Measurements from ENCODE around the gene AFTPH. TPM values are rescaled to one million over a fixed set of nuclear protein-coding genes. Genes with fewer than 3 reads are reported as not detected.

The AFTPH gene
- total and polyA plus RNA-seq, 9 of the 15 experiments (the other 6 are each of a cell fraction or from before 2014, with no cell fraction given) = 8.0 to 26.2 (median 13.8) TPM

DNA sequence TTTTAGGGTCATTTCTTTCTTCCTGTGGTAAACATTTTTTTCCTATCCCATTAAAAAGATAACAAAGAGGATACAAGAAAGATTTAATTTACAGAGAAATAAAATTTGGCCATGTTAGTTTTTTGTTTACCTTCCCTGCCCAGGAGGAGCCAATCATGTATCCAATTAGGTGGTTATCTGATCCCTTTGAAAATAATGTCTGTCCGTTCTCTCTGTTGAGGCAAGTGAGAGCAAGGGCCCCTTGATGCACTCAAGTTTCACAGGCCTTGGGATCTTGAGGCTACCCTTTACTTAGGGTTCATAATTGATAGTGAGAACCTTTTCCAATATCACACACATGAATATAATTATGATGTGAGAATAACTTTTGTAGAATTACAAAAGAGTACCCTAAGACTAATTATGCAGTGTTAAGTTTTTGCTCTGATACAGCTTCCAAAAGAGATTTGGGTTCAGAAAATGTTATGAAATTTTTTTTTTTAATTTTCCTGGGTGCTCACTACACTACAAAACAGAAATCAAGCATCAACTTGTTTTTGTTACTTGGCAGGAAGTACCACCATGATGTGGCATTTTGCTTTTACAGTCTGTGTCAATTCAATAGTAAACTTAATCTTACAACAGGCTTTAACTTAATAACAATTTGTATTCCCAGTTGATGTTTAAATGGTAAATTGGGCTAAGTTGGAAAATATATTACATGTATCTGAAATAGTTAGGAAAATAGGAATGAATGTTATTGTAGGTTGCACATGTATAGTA, 42.0 kb downstream of the AFTPH start:
- 82% methylated on average over 1 of the region's 1 CpG for WGBS (ENCODE audit: insufficient coverage, low coverage, missing lambda C conversion rate)
- POLR2A ChIA-PET = interaction anchor here (0.8 to 1.2 kb wide), 3 partner anchors 41 to 426 kb away, joined by 3 read pairs; no protein-coding TSS in a partner anchor
- Histone ChIP-seq H2AFZ (ENCODE audit: low read depth, low read length) (no peak overlapping the region), H3K9me3 (replicated peaks; ENCODE audit: control insufficient read depth, insufficient read depth, low read depth, low read length) (no peaks in the 10 kb centered on the region), H3K4me2 (ENCODE audit: insufficient read depth, low read length) (no peak overlapping the region), H3K4me1 (replicated peaks in 1 of 2; ENCODE audit: control insufficient read depth in 2 of 2, insufficient read depth in 2 of 2, low read length in 2 of 2) (no peaks in the 10 kb centered on the region), H3K36me3 (ENCODE audit: control insufficient read depth, insufficient read depth, low read length) (peaks cover 6% of the 10 kb centered on the region), H3K79me2 (ENCODE audit: control insufficient read depth, insufficient read depth, low read length) (no peaks in the 10 kb centered on the region), H3K9me1 (ENCODE audit: control insufficient read depth, insufficient read depth, low read length) (no peaks in the 10 kb centered on the region), H4K20me1 (replicated peaks; ENCODE audit: control insufficient read depth, insufficient read depth, low read length) (no peaks in the 10 kb centered on the region), H3K27ac (ENCODE audit: extremely low read depth, low read depth, low read length) (no peak overlapping the region), H3K27me3 (ENCODE audit: control insufficient read depth in 2 of 2, insufficient read depth in 2 of 2, low read length in 2 of 2) (no peaks in the 10 kb centered on the region), H3K9ac (ENCODE audit: insufficient read depth in 1 of 2, low read depth in 2 of 2, low read length in 2 of 2) (no peak overlapping the region), H3K4me3 (no peak overlapping the region)
- DNase-seq (ENCODE audit: extremely low read depth in 1 of 4, low spot score in 3 of 4) (no peak), FAIRE-seq (peak; percentile 23), ATAC-seq (no peak)
- intact Hi-C loops (cut with micrococcal nuclease) (no loop called here), in situ Hi-C loops (cut with MboI) (no loop called here)
- no TSS peak for BruUV-seq (replicated peaks)
- CTCF ChIA-PET (ENCODE audit: low intra/inter-chr PET ratio) = no interaction called here
- TF ChIP-seq, protein P1, sequence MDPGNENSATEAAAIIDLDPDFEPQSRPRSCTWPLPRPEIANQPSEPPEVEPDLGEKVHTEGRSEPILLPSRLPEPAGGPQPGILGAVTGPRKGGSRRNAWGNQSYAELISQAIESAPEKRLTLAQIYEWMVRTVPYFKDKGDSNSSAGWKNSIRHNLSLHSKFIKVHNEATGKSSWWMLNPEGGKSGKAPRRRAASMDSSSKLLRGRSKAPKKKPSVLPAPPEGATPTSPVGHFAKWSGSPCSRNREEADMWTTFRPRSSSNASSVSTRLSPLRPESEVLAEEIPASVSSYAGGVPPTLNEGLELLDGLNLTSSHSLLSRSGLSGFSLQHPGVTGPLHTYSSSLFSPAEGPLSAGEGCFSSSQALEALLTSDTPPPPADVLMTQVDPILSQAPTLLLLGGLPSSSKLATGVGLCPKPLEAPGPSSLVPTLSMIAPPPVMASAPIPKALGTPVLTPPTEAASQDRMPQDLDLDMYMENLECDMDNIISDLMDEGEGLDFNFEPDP (CRISPR knock-in tag; IDR thresholded peaks at IDR 0.05) = no peak
- no peak for TF ChIP-seq TRIM25 (IDR thresholded peaks at IDR 0.05; ENCODE audit: borderline replicate concordance)
- TF ChIP-seq MEF2D (tag; conservative IDR thresholded peaks at IDR 0.05; ENCODE audit: low read depth) = no peak
- TF ChIP-seq, protein P2, sequence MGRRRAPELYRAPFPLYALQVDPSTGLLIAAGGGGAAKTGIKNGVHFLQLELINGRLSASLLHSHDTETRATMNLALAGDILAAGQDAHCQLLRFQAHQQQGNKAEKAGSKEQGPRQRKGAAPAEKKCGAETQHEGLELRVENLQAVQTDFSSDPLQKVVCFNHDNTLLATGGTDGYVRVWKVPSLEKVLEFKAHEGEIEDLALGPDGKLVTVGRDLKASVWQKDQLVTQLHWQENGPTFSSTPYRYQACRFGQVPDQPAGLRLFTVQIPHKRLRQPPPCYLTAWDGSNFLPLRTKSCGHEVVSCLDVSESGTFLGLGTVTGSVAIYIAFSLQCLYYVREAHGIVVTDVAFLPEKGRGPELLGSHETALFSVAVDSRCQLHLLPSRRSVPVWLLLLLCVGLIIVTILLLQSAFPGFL (CRISPR knock-in tag; IDR thresholded peaks at IDR 0.05) = no peak
- no peak for TF ChIP-seq DMBX1 (CRISPR knock-in tag; IDR thresholded peaks at IDR 0.05; ENCODE audit: borderline replicate concordance)
- TF ChIP-seq, protein P3, sequence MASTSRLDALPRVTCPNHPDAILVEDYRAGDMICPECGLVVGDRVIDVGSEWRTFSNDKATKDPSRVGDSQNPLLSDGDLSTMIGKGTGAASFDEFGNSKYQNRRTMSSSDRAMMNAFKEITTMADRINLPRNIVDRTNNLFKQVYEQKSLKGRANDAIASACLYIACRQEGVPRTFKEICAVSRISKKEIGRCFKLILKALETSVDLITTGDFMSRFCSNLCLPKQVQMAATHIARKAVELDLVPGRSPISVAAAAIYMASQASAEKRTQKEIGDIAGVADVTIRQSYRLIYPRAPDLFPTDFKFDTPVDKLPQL (IDR thresholded peaks at IDR 0.05; ENCODE audit: extremely low read depth, insufficient read length) = no peak
- TF ChIP-seq ZNF24 (IDR thresholded peaks at IDR 0.05) = no peak

All from K562 (cell line).